Measurements from ENCODE around the gene ZXDC.

ZXDC gene

DNA sequence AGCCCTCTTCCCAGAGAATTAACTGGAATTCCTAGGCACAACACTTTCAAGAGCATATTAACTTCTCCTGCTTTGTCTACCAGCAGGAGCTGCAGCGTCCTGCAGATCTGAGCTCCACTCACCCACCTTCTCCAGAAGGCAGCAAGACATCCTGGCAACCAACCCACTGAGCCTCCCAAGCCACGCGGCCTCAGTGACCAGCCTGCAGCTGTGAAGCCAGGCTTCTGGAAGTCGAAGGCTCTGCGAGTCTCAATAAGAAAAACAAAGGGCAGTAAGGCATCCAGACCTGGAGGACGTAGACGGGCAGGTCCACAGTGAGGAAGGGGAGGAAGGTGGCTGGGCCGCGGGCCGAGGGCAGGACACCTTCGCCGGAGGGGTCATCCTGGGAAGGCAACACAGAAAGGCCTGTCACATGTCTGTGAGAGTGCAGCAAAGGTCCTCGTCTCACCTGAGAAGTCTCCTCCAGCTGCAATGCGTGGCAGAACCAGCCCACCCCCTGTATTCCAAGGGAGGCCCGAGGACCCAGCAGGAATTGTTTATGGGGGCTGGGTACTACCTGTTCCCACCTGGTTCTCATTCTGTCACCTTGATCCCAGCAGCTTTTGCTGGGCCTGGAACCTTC, 36.2 kb downstream of the ZXDC start:
- in situ Hi-C loops (cut with HindIII; ENCODE audit: low sequenced_read_pairs): no loop called here

DNA sequence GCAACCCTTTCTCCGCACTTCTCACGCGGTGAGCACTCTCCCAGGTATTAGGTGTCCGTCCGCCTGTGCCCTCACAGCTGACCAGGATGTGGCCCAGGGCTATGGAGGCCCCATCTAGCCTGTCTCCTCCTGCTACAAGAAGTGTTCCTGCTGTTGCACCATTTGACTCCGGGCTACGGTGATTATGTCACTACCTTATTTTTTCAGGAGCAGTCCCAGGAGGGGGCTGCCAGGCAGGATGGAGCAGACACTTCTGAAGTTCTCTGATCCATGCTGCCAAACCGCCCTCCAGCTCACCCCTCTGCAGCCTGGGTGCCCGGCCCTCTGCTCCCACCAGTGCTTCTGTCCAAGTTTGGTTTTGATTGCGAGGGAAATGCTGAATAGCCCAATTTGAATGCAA, 36.9 kb downstream of the ZXDC start:
- in situ Hi-C loops (cut with HindIII; ENCODE audit: low sequenced_read_pairs): no loop called here

GRCh38 chr3:126438186-126438585, 37.5 kb downstream of the ZXDC start:
- in situ Hi-C loops (cut with HindIII; ENCODE audit: low sequenced_read_pairs): no loop called here

- in situ Hi-C loops (cut with HindIII; ENCODE audit: low sequenced_read_pairs): no loop called here
These were observed 38.6 kb downstream of the ZXDC start for GRCh38 chr3:126436826-126437717.

DNA sequence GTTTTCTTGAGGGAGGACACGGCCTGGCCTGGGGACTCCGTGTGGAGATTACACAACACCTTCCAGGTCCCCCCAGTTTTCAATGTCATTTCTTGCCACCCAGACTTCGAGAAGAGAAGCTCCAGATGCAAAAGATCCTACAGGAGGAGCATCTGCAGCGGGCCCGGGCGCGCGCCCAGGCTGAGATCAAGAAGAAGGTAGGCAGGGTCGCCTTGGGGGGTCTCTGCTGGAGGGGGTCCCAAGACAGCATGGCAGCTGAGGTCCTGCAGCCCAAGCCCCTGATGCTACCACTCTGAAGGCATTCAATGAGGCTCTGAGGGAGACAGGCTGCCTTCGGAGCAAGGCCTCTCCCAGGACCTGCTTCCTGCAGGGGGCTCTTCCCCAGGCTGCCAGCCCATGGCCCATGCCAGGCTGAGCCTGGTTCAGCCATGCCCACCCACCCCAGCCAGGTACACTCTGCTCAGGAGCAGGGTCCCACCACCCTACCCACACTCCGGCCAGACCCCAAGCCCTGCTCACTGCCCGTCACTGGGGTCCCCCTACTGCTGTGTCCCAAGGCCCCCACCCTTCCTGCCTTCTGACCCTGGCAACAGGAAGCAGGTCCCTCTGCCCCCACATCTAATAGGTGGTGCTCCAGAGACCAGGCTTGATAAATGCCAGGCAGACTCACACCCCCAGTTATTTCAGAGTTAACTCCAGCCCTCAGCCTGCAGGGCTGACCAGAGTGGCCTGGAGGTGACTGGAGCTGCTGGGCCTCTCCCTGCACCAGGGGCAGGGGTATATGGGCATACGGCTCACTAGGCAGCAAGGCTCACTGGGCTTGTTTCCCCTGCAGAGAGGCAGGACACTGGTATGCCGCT, 40.0 kb downstream of the ZXDC start:
- in situ Hi-C loops (cut with HindIII; ENCODE audit: low sequenced_read_pairs): no loop called here

DNA sequence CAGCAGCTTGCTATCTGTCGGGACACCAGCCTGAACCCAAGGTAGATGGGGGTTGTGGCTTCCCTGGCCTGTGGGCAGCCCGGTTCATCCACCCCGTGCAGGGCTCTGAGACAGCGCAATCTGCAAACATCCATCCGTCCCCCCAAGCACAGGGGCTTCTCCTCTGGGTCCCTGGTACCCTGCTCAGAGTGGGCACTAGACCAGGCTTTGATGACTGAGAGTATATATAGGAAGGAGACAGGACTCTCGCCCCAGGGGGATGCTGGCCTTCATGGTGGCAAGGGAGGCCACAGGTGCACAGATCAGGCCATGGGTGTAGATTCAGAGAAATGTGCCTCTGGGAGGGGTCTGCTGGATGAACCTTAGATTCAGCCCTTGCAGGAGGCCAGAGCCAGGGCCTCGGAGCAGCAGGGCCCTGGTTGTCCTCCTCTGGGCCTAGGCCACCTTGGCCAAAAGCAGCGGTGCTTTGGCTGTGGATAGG, 40.7 kb downstream of the ZXDC start:
- in situ Hi-C loops (cut with HindIII; ENCODE audit: low sequenced_read_pairs): no loop called here

DNA sequence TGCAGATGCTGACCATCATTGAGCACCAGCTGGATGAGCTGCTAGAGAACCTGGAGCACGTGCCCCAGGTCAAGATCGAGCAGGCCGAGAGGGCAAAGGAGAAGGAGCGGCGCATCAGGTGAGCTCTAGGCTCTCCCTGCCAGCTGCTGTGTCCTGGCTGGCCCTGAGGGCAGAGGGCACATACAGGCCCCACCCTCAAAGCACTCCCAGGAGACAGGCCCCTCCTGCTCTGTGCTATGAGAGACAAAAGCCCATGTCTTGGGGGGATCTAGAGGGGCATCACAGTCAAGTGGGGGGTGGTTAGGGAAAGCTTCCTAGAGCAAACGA, 41.5 kb downstream of the ZXDC start:
- in situ Hi-C loops (cut with HindIII; ENCODE audit: low sequenced_read_pairs): no loop called here

DNA sequence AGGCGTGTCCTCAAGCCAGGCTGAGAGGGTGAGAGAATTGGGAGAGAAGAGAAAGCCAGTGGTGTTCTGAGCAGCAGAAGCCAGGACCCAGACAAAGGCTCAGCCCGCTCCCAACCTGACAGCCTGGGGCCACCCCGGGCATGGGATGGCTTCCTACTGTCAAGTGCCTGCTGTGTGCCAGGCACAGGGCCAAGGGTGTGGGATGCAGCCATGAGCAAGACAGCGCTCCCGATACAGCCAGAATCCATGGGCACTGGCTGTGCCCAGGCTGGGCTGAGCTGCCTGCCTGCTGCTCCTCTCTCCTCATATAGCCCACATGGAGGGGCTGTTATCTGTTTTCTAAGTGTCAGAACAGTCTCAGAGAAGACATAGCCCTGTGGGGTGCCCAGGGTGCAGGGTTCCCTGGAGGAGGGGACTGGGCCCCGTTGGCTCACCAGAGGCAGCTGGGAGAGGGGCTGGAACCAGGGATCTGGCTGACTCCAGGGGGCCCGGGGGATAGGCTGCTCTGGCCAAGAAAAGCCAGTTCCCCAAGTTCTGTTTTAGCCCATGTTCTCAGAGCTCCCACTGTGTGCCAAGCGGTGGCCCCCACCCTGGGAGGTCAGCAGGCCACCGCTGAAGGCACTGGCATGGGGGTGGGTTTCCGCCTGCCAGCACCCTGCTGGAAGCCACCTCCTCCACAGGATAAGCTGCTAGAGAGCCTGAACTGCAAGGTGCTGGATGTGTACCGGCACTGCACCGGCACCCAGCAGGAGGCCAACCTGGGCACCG, 42.0 kb downstream of the ZXDC start:
- in situ Hi-C loops (cut with HindIII; ENCODE audit: low sequenced_read_pairs): no loop called here

- in situ Hi-C loops (cut with HindIII; ENCODE audit: low sequenced_read_pairs): no loop called here
These were observed 42.6 kb downstream of the ZXDC start for GRCh38 chr3:126433105-126433430.

DNA sequence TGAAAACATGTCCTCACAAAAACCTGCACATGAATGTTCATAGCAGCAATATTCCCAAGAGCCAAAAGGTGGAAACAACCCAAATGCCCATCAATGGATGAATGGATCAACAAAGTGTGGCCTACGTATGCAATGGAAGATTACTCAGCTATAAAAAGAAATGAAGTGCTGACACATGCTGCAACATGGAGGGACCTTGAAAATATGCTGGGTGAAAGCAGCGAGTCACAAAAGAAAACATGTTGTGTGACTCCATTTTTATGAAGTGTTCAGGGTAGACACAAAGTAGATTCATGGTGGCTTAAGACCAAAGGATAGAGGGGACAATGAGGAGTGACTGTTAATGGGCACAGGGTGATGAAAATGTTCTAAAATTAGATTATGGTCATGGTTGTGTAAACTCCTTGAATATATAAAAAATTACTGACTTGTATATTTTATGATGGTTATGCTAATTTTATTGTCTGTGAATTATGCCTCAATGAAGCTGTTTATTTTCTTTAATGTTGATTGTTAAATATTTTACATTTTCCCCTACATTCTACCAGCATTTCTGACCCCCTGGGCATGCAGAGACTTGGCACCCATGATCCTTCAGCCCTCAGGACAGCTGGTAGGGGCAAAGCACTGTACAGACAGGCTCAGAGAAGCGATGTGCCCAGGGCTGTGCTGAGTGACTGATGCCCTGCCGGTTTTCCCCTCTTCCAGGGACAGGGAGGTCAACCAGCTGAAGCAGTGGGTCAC, 43.2 kb downstream of the ZXDC start:
- in situ Hi-C loops (cut with HindIII; ENCODE audit: low sequenced_read_pairs): no loop called here

DNA sequence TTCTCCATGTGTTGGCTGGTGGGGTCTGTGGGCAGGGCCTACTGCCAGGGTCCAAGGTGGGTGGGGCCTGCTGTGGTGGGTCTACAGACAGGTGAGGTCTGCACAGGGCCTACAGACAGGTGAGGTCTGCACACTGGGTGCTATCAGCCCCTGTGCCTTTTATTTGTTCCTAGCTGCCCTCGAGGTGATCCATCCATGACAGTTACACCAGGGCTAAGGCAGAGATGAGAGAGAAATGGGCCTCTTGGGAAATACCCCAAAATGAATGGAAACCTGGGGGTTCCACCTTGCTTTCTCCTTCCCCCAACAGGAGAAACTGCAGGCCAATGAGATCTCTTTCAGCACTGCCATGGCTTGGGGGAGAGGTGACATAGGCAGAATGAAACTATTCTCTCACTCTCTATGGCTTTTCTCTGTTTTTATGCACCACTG, 44.6 kb downstream of the ZXDC start:
- in situ Hi-C loops (cut with HindIII; ENCODE audit: low sequenced_read_pairs): no loop called here

DNA sequence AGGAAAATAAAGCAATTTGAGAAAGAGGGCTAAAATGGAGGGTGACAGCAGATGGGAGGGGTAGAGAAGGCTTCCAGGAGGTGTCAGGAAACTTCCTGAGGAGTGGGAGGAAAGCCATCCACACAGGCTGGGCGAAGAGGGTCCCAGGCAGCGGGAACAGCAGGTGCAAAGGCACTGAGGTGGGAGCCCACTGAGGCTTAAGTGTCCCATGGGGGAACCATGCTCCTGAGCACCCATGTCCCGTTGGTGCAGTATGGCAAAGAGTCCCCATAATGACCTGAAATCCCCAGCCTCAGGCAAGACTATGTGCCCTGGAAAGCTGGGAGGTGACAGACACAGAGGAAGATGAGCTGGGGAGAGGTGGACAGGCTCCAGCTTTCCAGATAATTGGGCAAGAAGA, 50.9 kb downstream of the ZXDC start:
- in situ Hi-C loops (cut with HindIII; ENCODE audit: low sequenced_read_pairs): no loop called here

DNA sequence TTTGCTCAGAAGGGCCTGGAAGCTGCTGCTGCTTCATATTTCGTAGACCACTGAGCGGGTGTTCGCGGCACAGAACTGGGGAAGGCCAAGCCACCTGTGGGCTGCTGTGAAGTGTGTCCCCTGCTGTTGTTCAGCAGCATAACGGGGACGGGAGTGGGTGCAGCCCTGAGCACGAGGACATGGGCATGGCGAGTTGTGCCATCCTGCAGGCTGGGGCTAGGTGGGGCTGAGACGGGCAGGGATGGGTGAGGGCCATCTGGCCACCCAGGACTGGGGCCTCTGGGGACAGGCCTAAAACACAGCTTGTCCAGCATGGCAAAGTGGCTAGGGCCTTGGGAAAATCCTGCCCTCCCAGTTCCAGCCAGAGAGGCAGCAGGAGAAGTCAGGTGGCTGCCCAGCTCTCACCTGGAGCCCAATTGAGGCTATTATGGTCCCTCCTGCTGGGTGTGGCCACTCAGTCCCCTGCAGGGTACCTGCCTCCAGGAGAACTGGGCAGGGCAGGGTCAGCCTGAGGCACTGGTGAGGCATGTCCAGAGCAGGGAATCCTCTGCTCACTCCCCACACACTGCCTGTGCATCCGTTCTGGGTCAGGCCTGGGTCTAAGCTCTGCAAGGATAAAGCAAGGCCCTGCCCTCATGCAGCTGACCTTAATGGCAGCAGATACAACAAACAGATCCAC, 51.5 kb downstream of the ZXDC start:
- in situ Hi-C loops (cut with HindIII; ENCODE audit: low sequenced_read_pairs): no loop called here

- in situ Hi-C loops (cut with HindIII; ENCODE audit: low sequenced_read_pairs): no loop called here
These were observed 52.3 kb downstream of the ZXDC start for GRCh38 chr3:126423191-126424038.

DNA sequence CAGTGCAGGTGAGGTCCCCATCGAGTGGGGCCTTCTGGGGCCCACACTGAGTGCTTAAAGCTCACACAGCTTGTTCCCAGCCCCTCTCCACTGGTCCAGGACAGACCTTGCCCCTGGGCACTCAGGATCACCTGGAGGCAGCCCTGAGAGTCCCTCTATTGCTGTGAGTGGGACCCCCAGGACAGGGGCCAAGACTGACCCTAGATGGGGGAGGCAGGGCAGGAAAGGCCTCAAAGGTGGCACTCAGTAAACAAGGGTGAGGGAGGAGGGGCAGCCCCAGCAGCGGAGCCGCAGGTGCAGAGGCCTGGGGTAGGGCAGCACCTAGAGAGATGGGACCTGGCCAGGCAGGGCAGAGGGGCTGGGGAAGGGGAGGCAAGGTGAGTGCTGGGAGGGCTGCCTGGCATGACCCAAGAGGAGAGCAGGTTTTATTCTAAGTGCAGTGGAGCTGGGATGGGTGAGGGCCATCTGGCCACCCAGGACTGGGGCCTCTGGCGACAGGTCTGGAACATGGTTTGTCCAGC, 53.1 kb downstream of the ZXDC start:
- in situ Hi-C loops (cut with HindIII; ENCODE audit: low sequenced_read_pairs): no loop called here

DNA sequence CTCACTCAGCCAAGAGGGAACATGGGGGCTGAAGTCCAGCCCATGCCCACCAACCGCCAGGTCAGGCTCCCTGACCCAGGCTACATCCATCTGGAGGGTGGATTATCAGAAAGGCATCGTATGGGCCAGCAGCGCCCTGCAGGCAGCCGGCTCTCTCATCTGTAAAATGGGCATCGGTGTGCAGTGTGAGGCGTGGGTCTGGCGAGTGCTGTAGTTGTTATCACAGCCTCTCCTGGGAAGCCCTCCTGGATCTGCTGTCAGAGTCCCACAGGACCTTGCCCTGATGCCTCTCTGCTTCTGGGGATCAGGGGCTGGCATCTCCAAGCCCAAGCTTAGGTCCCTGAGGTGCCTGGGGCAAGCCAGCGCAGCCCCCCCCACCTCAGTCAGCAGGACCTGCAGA, 53.6 kb downstream of the ZXDC start:
- in situ Hi-C loops (cut with HindIII; ENCODE audit: low sequenced_read_pairs): no loop called here

GRCh38 chr3:126421573-126422119, 54.0 kb downstream of the ZXDC start:
- in situ Hi-C loops (cut with HindIII; ENCODE audit: low sequenced_read_pairs): no loop called here
